ENCODE results near the gene RPP38. TPM values are rescaled to one million over a fixed set of nuclear protein-coding genes. Genes with fewer than 3 reads are reported as not detected.

RPP38 gene
- total and polyA plus RNA-seq, 2 experiments from 2014 or later = 8.0 to 22.1 TPM

DNA sequence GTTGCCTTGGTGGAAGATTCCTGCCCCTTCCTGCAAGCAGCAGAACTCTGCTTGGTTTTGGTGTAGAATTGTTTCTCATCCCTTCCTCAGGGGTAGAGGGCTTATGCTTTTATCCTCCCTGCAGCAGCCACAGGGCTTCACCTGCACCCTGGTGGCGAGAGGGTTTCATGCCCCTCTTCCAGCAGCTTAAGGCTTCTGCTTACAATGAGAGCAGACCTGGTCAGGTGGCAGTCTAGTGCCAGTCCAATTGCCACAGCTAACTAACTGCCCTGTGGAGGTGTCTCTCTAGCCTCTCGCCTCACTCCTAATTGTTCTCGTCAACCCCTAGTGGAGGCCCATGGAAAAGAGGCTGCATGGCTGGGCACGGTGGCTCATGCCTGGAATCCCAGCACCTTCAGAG, 27.9 kb upstream of the RPP38 start:
- no peak overlapping the region for H3K4me3 ChIP-seq
- no peaks in the 10 kb centered on the region for H3K79me2 ChIP-seq (ENCODE audit: insufficient read depth)
- no peak for DNase-seq
- 56 to 59% methylated on average over 4 of the region's 4 CpGs for WGBS, 2 experiments (ENCODE audit: low coverage in 1 of 2, low lambda C conversion rate in 2 of 2, missing lambda C conversion rate in 2 of 2)
- H3K9me3 ChIP-seq (ENCODE audit: low read depth) = no peaks in the 10 kb centered on the region
- H3K27ac ChIP-seq = no peak overlapping the region
- no peak for TF ChIP-seq EZH2 (IDR thresholded peaks at IDR 0.05; ENCODE audit: insufficient read depth, poor library complexity, severe bottlenecking)
- TF ChIP-seq EZH2phosphoT487 (IDR thresholded peaks at IDR 0.05; ENCODE audit: insufficient read depth, low read depth) = no peak
- no peak overlapping the region for H3K9ac ChIP-seq
- H3K4me1 ChIP-seq (ENCODE audit: insufficient read depth) = no peaks in the 10 kb centered on the region
- H2AFZ ChIP-seq = no peak overlapping the region
- H3K27me3 ChIP-seq (replicated peaks; ENCODE audit: insufficient read depth) = no peaks in the 10 kb centered on the region
- H4K20me1 ChIP-seq (ENCODE audit: insufficient read depth) = no peaks in the 10 kb centered on the region
- H3K9me2 ChIP-seq (ENCODE audit: insufficient read depth) = no peaks in the 10 kb centered on the region
- H3F3A ChIP-seq (ENCODE audit: insufficient read depth) = no peaks in the 10 kb centered on the region
- H3K36me3 ChIP-seq (ENCODE audit: low read depth) = no peaks in the 10 kb centered on the region
- in situ Hi-C loops (cut with MboI) = no loop called here
- no peak overlapping the region for H3K4me2 ChIP-seq (ENCODE audit: unreplicated experiment)

DNA sequence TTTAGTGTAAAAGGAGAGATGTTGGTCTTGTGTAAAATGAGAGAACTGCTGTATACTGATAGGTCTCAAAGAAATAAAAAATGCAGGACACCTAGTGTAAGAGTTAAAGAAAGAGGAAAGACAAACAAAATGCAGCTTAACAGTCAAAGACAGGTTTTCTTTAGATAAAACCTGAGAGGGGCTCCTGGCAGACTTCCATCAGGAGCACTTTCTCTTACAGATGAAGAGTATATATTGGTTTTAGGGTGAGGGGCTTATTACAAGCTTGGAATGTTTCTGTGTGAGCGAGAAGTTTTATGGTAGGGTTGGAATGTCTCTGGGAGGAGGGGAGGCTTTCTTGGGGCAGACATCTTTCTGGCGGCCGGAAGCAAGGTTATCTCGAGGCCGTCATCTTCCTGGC, 24.8 kb upstream of the RPP38 start:
- no peaks in the 10 kb centered on the region for H3K9me3 ChIP-seq (ENCODE audit: low read depth)
- no peak overlapping the region for H3K9ac ChIP-seq
- DNase-seq = no peak
- no peak for TF ChIP-seq EZH2phosphoT487 (IDR thresholded peaks at IDR 0.05; ENCODE audit: insufficient read depth, low read depth)
- TF ChIP-seq EZH2 (IDR thresholded peaks at IDR 0.05; ENCODE audit: insufficient read depth, poor library complexity, severe bottlenecking) = no peak
- no peak overlapping the region for H3K27ac ChIP-seq
- no peak overlapping the region for H3K4me3 ChIP-seq
- no peaks in the 10 kb centered on the region for H4K20me1 ChIP-seq (ENCODE audit: insufficient read depth)
- H3F3A ChIP-seq (ENCODE audit: insufficient read depth) = no peaks in the 10 kb centered on the region
- no peaks in the 10 kb centered on the region for H3K27me3 ChIP-seq (replicated peaks; ENCODE audit: insufficient read depth)
- H3K9me2 ChIP-seq (ENCODE audit: insufficient read depth) = no peaks in the 10 kb centered on the region
- in situ Hi-C loops (cut with MboI) = no loop called here
- WGBS, 2 experiments (ENCODE audit: low coverage in 1 of 2, low lambda C conversion rate in 2 of 2, missing lambda C conversion rate in 2 of 2) = 80 to 84% methylated on average over 5 of the region's 5 CpGs
- no peaks in the 10 kb centered on the region for H3K36me3 ChIP-seq (ENCODE audit: low read depth)
- H3K4me2 ChIP-seq (ENCODE audit: unreplicated experiment) = no peak overlapping the region
- no peaks in the 10 kb centered on the region for H3K4me1 ChIP-seq (ENCODE audit: insufficient read depth)
- H3K79me2 ChIP-seq (ENCODE audit: insufficient read depth) = no peaks in the 10 kb centered on the region
- H2AFZ ChIP-seq = no peak overlapping the region

DNA sequence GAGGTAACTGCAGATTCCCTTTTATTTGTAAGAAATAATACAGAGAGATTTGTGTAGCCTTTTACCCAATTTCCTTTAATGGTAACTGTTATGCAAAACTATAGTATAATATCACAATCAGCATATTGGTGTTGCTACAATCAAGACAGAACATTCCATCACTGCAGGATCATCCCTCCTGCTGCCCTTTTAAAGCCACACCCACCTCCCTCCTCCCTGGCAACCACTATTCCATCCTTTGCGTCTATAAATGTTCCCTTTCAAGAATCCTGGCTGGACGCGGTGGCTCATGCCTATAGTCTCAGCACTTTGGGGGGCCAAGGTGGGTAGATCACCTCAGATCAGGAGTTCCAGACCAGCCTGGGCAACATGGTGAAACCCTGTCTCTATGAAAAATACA, 21.7 kb upstream of the RPP38 start:
- Histone ChIP-seq H3K79me2 (ENCODE audit: insufficient read depth) (no peaks in the 10 kb centered on the region), H3F3A (ENCODE audit: insufficient read depth) (no peaks in the 10 kb centered on the region)
- 70 to 85% methylated on average over 3 of the region's 3 CpGs for WGBS, 2 experiments (ENCODE audit: low coverage in 1 of 2, low lambda C conversion rate in 2 of 2, missing lambda C conversion rate in 2 of 2)

DNA sequence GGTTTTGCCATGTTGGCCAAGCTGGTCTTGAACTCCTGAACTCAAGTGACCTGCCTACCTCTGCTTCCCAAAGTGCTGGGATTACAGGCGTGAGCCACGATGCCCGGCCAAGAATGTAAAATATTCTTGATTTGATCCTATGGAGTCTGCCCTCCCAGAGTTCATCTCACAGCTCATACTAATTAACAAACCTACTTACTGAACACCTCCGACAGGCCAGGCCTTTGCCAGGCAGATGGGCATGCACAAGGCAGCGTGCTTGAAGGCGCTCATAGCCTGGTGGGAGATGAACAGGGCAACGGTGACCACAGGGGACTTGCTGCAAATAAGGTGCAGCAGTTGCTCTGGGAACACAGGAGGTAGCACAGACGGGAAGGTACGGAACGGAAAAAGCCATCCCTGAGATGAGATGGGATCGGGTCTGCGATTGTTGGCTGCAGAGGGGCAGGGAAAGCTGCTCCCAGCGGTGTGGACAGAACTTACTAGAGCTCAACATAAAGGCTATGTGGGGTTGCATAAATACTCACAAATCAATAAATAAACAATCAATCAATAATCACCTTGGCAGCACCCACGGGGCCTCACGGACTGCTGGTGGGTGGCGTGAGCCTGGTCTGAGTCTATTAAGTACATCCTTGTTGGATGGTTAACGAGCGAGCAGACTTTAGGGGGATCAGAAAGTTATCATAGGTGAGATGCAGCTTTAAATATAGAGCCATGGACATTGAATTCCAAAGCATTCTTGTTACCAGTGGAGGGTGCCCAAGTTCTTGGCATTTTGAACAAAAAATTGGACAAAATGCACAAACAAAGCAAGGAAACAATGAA, 13.3 kb upstream of the RPP38 start:
- peak overlapping the region; percentile 69 for H3K4me3 ChIP-seq
- no peaks in the 10 kb centered on the region for H3K79me2 ChIP-seq (ENCODE audit: insufficient read depth)
- no peaks in the 10 kb centered on the region for H3K9me2 ChIP-seq (ENCODE audit: insufficient read depth)
- H3K4me2 ChIP-seq (ENCODE audit: unreplicated experiment) = peak overlapping the region; percentile 80
- H3K9me3 ChIP-seq (ENCODE audit: low read depth) = no peaks in the 10 kb centered on the region
- WGBS, 2 experiments (ENCODE audit: low coverage in 1 of 2, low lambda C conversion rate in 2 of 2, missing lambda C conversion rate in 2 of 2) = 69 to 72% methylated on average over 18 of the region's 18 CpGs
- in situ Hi-C loops (cut with MboI) = no loop called here
- H2AFZ ChIP-seq = peak overlapping the region; percentile 93
- no peak for DNase-seq
- peak overlapping the region; percentile 29; the same call in 1 of the 2 replicates for H3K27ac ChIP-seq
- no peaks in the 10 kb centered on the region for H3K36me3 ChIP-seq (ENCODE audit: low read depth)
- H3K27me3 ChIP-seq (replicated peaks; ENCODE audit: insufficient read depth) = no peaks in the 10 kb centered on the region
- H3F3A ChIP-seq (ENCODE audit: insufficient read depth) = peaks cover 11% of the 10 kb centered on the region; the same call in 1 of the 2 replicates
- 0 out of 2 replicates have a peak, but pooled peaks cover 5% of the 10 kb centered on the region for H3K4me1 ChIP-seq (ENCODE audit: insufficient read depth)
- TF ChIP-seq EZH2 (IDR thresholded peaks at IDR 0.05; ENCODE audit: insufficient read depth, poor library complexity, severe bottlenecking) (no peak), EZH2phosphoT487 (IDR thresholded peaks at IDR 0.05; ENCODE audit: insufficient read depth, low read depth) (no peak)
- no peaks in the 10 kb centered on the region for H4K20me1 ChIP-seq (ENCODE audit: insufficient read depth)
- peak overlapping the region; percentile 68 for H3K9ac ChIP-seq

More for the DNA sequence above, 21.7 kb upstream of the RPP38 start:
- H3K9me2 ChIP-seq (ENCODE audit: insufficient read depth) = no peaks in the 10 kb centered on the region
- H3K9me3 ChIP-seq (ENCODE audit: low read depth) = no peaks in the 10 kb centered on the region
- H3K27me3 ChIP-seq (replicated peaks; ENCODE audit: insufficient read depth) = no peaks in the 10 kb centered on the region
- DNase-seq = no peak
- H3K4me2 ChIP-seq (ENCODE audit: unreplicated experiment) = no peak overlapping the region
- H3K27ac ChIP-seq = no peak overlapping the region
- TF ChIP-seq EZH2 (IDR thresholded peaks at IDR 0.05; ENCODE audit: insufficient read depth, poor library complexity, severe bottlenecking) = no peak
- no peak overlapping the region for H3K4me3 ChIP-seq
- no peak overlapping the region for H3K9ac ChIP-seq
- no peak overlapping the region for H2AFZ ChIP-seq
- no peaks in the 10 kb centered on the region for H4K20me1 ChIP-seq (ENCODE audit: insufficient read depth)
- H3K4me1 ChIP-seq (ENCODE audit: insufficient read depth) = no peaks in the 10 kb centered on the region
- H3K36me3 ChIP-seq (ENCODE audit: low read depth) = no peaks in the 10 kb centered on the region
- in situ Hi-C loops (cut with MboI) = no loop called here
